HUES6 (cell line): Measurements from ENCODE around the gene RPS27L.
"Not testable (repeated sequence)": the region's sequence is repeated elsewhere in the genome, so short reads cannot be mapped to it uniquely, and the experiment has no call there.

Experiments used
- H3K27ac ChIP-seq: 2 replicates; pipeline ENCODE4 v1.7.0; 2013; ENCODE audit warnings: low read depth, mild to moderate bottlenecking, low read length, inconsistent platforms
- H3K27me3 ChIP-seq: 2 replicates; pipeline ENCODE4 v1.6.1; 2013; ENCODE audit warnings: low read length; ENCODE audit not compliant: control insufficient read depth, insufficient read depth
- H3K36me3 ChIP-seq: 2 replicates; pipeline ENCODE4 v1.6.1; 2013; ENCODE audit warnings: low read length; ENCODE audit not compliant: control insufficient read depth, insufficient read depth
- H3K4me1 ChIP-seq: 2 replicates; pipeline ENCODE4 v1.6.1; 2013; ENCODE audit warnings: low read length; ENCODE audit not compliant: control insufficient read depth, insufficient read depth
- H3K4me3 ChIP-seq: 2 replicates; pipeline ENCODE4 v1.5.1; 2013; ENCODE audit warnings: low read depth, low read length
- H3K9ac ChIP-seq: one replicate; pipeline ENCODE4 v1.6.1; 2013; ENCODE audit warnings: mild to moderate bottlenecking, low read length
- H3K9me3 ChIP-seq: 2 replicates; pipeline ENCODE4 v1.6.1; 2013; ENCODE audit warnings: low read depth, low read length; ENCODE audit not compliant: control insufficient read depth, insufficient read depth

The RPS27L gene

GRCh38 chr15:63112871-63113270 lies 44.4 kb downstream of the RPS27L start:
- no peak overlapping the region for H3K4me3 ChIP-seq
- no peaks in the 10 kb centered on the region for H3K36me3 ChIP-seq
- H3K27ac ChIP-seq: no peak overlapping the region
- no peaks in the 10 kb centered on the region for H3K9me3 ChIP-seq
- no peak overlapping the region for H3K9ac ChIP-seq
- H3K4me1 ChIP-seq: peaks cover 7% of the 10 kb centered on the region; the same call in 1 of the 2 replicates
- no peaks in the 10 kb centered on the region for H3K27me3 ChIP-seq

GRCh38 chr15:63111481-63111880 lies 45.8 kb downstream of the RPS27L start:
- no peaks in the 10 kb centered on the region for H3K36me3 ChIP-seq
- H3K9ac ChIP-seq: no peak overlapping the region
- H3K4me3 ChIP-seq: no peak overlapping the region
- H3K27ac ChIP-seq: no peak overlapping the region
- no peaks in the 10 kb centered on the region for H3K9me3 ChIP-seq
- no peaks in the 10 kb centered on the region for H3K27me3 ChIP-seq
- H3K4me1 ChIP-seq: peaks cover 7% of the 10 kb centered on the region; the same call in 1 of the 2 replicates

GRCh38 chr15:63110428-63111026 lies 46.8 kb downstream of the RPS27L start:
- Histone ChIP-seq H3K27me3 (no peaks in the 10 kb centered on the region), H3K4me1 (peaks cover 7% of the 10 kb centered on the region; the same call in 1 of the 2 replicates), H3K36me3 (no peaks in the 10 kb centered on the region), H3K27ac (no peak overlapping the region), H3K4me3 (no peak overlapping the region), H3K9ac (no peak overlapping the region), H3K9me3 (no peaks in the 10 kb centered on the region)

GRCh38 chr15:63109920-63110319 lies 47.4 kb downstream of the RPS27L start:
- Histone ChIP-seq H3K27me3 (no peaks in the 10 kb centered on the region), H3K9me3 (no peaks in the 10 kb centered on the region), H3K4me3 (no peak overlapping the region), H3K36me3 (no peaks in the 10 kb centered on the region), H3K4me1 (peaks cover 7% of the 10 kb centered on the region; the same call in 1 of the 2 replicates), H3K27ac (no peak overlapping the region), H3K9ac (no peak overlapping the region)

- no peak overlapping the region for H3K4me3 ChIP-seq
Observed at GRCh38 chr15:63109498-63109897, 47.8 kb downstream of the RPS27L start.

GRCh38 chr15:63107895-63108546 lies 49.3 kb downstream of the RPS27L start:
- H3K4me1 ChIP-seq: peaks cover 2% of the 10 kb centered on the region; the same call in 1 of the 2 replicates
- no peak overlapping the region for H3K27ac ChIP-seq
- H3K9ac ChIP-seq: no peak overlapping the region
- H3K27me3 ChIP-seq: no peaks in the 10 kb centered on the region
- no peaks in the 10 kb centered on the region for H3K36me3 ChIP-seq
- H3K4me3 ChIP-seq: no peak overlapping the region
- no peaks in the 10 kb centered on the region for H3K9me3 ChIP-seq

More at GRCh38 chr15:63109498-63109897, 47.8 kb downstream of the RPS27L start:
- no peaks in the 10 kb centered on the region for H3K27me3 ChIP-seq
- H3K36me3 ChIP-seq: no peaks in the 10 kb centered on the region
- peaks cover 7% of the 10 kb centered on the region; the same call in 1 of the 2 replicates for H3K4me1 ChIP-seq
- H3K27ac ChIP-seq: no peak overlapping the region
- no peak overlapping the region for H3K9ac ChIP-seq
- H3K9me3 ChIP-seq: no peaks in the 10 kb centered on the region

- H3K9me3 ChIP-seq, H3K27ac ChIP-seq, H3K4me1 ChIP-seq, H3K36me3 ChIP-seq, H3K27me3 ChIP-seq, H3K9ac ChIP-seq, H3K4me3 ChIP-seq: not testable (repeated sequence)
Observed at GRCh38 chr15:63105354-63105753, 51.9 kb downstream of the RPS27L start.

- Histone ChIP-seq H3K27ac (no peak overlapping the region), H3K27me3 (no peaks in the 10 kb centered on the region), H3K4me1 (no peaks in the 10 kb centered on the region), H3K36me3 (no peaks in the 10 kb centered on the region), H3K4me3 (no peak overlapping the region), H3K9ac (no peak overlapping the region), H3K9me3 (no peaks in the 10 kb centered on the region)
Observed at GRCh38 chr15:63104727-63105126, 52.5 kb downstream of the RPS27L start.

GRCh38 chr15:63103416-63103815 lies 53.9 kb downstream of the RPS27L start:
- Histone ChIP-seq H3K4me3 (no peak overlapping the region), H3K27me3 (no peaks in the 10 kb centered on the region), H3K9me3 (no peaks in the 10 kb centered on the region), H3K27ac (no peak overlapping the region), H3K9ac (no peak overlapping the region), H3K36me3 (no peaks in the 10 kb centered on the region), H3K4me1 (no peaks in the 10 kb centered on the region)

- not testable (repeated sequence) for H3K27ac ChIP-seq, H3K36me3 ChIP-seq, H3K27me3 ChIP-seq, H3K4me1 ChIP-seq, H3K4me3 ChIP-seq, H3K9me3 ChIP-seq, H3K9ac ChIP-seq
Observed at GRCh38 chr15:63099581-63099980, 57.7 kb downstream of the RPS27L start.

GRCh38 chr15:63098901-63099300 lies 58.4 kb downstream of the RPS27L start:
- H3K4me3 ChIP-seq, H3K27me3 ChIP-seq, H3K27ac ChIP-seq, H3K4me1 ChIP-seq, H3K9ac ChIP-seq, H3K9me3 ChIP-seq, H3K36me3 ChIP-seq: not testable (repeated sequence)
